Transverse colon (tissue), 4 donors: Measurements from ENCODE around the gene SH3GL3.

Experiments used
- CTCF ChIP-seq, 5 experiments: fragments of 200-600 bp in 3 of 5; fragments of 450-650 bp in 2 of 5; sonication (generic) in 3 of 5; IDR thresholded peaks; 1 replicate in 2 of 5; 2 replicates in 3 of 5; pipeline ENCODE4 v1.5.1; 2016 to 2017; ENCODE audit warnings: antibody characterized with exemption in 5 of 5, inconsistent platforms in 3 of 5, mild to moderate bottlenecking in 2 of 5, moderate library complexity in 1 of 5
- POLR2AphosphoS5 ChIP-seq, 3 donors: sonication (generic); formaldehyde crosslinking; IDR thresholded peaks; one replicate each; pipeline ENCODE4 v1.6.1; 2016; ENCODE audit warnings: antibody characterized with exemption in 3 of 3

GRCh38 chr15:83581381-83581780, 134.2 kb downstream of the SH3GL3 start:
- TF ChIP-seq CTCF (IDR thresholded peaks at IDR 0.05) (no peak), POLR2AphosphoS5 (IDR thresholded peaks at IDR 0.05) (no peak)
